GM21526 (cell line): ENCODE measurements around the gene ACTR5.
"Not testable (repeated sequence)": the region's sequence is repeated elsewhere in the genome, so short reads cannot be mapped to it uniquely, and the experiment has no call there.

Experiments used
- ATAC-seq: cut with Tn5 transposase; IDR thresholded peaks from one replicate; pipeline ENCODE4 v1.9.1; 2021; ENCODE audit warnings: moderate library complexity; ENCODE audit not compliant: unreplicated experiment, low FRiP score

The ACTR5 gene

DNA sequence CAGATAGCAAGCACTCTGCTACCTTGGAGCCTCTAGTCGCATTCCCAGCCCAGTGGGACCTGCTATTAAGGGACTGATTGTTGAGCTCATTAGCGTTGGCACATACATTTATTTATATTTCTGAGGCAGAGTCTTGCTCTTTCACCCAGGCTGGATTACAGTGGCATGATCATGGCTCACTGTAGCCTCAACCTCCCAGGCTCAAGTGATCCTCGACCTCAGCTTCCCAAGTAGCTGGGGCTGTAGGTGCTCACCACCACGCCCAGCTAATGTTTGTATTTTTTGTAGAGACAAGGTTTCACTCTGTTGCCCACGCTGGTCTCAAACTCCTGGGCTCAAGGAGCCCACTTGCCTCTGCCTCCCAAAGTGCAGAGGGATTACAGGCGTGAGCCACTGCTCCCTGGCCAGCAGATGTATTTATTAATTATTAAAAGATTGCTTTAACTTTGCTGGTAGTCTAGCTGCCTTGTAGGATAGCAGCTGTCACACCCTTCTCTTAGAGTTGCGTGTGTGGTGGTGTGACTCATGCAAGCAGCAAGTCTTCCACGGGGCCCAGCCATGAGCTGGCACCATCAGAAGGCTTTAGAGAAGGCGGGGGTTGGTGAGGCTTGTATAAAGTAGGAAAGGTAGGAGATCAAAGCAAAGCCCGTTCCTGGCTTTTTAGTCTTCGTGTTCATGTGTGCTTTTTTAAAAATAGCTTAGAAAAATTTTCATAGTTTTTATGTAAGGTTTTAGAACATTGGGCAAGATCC is 16.5 kb downstream of the ACTR5 start:
- ATAC-seq: no peak

DNA sequence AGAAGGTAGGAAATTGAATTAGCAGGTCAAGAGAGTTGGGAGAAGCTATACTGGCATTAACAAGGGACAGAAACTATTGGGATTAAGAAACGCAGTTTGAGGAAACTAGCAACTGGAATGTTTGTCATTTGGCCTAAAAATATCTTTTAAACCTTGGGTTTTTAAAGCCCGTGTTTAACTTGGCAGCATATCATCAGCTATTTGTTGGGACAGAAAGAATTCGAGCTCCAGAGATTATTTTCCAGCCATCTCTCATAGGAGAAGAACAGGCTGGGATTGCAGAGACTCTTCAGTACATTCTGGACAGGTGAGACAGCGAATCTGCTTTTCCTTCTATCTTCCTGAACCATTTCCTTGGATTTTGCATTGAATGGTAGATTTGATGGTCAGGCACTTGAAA is 17.8 kb downstream of the ACTR5 start:
- ATAC-seq: no peak

DNA sequence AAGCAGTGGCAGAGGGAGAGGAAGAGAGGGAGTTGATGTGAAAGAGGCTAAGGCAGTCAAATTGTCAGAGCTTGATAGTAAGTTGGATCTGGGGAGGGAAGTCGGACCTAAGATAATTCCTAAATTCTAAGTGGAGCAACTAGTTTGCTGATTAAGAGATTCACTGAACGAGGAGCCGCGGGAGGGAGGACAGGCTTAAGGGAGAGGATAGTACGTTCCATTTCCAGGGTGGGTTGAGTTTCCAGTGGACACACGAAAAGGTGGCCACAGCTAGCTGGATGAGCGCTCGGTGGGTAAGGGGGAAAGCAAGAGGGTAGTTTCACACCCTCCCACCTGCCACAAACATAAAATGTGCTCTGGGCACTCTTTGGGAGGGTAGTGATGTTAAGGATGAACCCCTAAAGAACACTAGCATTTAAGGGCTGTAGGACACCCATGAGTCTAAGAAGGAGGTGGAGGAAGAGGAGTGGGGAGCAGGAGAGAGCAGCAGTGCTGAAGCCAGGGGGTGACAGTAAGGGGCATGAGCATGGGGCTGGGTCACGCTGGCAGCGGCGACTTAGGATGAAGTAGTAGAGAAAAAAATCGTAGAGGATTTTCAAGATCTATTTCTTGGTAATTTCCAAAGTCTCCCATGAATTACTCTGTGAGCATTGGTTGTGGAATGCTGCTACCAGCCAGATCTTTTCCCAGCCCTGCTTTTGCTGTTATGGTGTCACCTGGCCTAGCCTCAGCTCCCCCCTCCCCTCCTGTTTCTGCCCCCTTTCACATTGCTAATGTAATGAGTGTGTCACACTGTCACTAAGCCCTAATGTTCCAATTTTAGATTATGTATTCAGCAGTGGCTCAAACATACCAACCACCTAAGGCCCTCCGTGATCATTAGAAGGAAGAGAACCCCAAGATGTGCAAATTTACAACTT is 21.4 kb downstream of the ACTR5 start:
- no peak for ATAC-seq

DNA sequence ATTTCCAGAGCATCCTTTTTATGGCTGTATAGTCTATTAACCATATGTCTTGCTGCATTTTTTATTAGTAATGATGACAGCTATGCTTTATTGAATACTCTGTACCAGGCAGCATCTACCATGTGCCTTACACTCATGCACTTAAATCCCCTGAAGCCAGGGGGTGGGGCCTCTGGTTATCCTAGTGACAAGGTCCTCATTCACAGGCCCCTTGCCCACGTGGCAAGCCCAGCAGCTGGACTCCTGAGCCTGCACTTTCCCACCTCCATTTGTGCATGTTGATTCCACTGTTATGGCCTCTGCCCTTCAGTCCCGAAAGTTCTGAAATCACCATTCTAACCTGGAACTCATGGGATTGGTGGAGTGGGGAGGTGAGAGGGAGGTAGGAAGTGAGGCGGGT is 22.3 kb downstream of the ACTR5 start:
- no peak for ATAC-seq

DNA sequence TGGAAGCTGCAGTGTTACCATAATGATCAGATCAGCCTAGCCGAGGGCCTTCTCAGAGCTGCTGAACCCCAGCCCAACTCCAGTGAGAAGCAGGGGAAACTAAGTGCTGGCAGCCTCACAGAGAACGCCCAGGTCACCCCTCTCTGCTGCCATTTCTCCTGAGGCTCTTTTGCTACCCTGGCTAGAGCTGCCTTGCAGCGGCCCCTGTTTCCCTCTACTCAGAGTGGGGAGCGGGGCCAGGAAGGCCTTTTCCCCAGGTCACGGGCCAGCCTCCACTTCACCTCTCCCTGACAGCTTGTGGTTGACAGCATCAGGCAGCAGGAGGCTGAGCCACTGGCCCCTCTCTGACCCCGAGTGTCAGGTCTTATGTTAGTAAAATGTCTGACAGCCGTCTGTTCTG is 22.7 kb downstream of the ACTR5 start:
- ATAC-seq: no peak

DNA sequence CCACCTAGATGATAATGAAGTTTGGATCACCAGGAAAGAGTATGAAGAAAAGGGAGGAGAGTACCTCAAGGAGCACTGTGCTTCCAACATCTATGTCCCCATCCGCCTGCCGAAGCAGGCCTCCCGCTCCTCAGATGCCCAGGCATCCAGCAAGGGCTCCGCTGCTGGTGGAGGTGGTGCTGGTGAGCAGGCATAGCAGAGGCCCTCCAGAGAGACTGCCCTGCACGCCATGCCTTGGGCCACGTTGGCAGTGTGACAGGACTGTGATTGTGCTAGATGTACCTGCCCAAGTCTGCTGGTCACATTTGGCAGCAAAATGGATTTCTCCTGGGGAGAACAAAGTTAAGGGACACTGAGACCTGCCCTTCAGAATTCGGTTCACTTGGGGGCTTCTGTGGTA is 23.4 kb downstream of the ACTR5 start:
- ATAC-seq: no peak

DNA sequence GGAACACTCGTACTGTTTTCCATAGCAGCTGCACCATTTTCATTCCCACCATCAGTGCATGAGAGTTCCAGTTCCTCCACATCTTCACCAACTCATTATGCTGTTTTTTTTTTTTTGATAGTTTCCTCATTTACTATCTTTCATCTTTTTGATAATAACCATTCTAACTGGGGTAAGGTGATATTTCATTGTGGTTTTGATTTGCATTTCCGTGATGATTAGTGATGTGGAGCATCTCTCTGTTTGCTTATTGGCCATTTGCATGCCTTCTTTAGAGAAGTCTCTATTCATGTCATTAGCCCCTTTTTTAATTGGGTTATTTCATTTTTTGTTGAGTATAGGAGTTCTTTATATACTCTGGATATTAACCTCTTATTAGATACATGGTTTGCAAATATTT is 25.9 kb downstream of the ACTR5 start:
- ATAC-seq: no peak

DNA sequence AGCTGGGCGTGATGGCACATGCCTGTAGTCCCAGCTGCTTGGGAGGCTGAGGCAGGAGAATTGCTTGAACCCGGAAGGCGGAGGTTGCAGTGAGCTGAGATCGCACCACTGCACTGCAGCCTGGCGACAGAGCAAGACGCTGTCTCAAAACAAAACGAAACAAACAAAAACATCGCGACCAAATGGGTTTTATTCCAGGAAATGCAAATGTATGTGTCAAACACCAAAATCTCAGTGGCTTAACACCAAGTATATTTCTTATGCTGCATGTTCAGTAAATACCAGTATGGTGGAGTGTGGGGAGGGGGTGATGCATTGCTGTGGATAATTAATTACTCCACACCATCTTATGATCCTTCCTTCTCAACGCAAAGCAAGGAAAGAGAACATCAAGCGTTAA is 28.1 kb downstream of the ACTR5 start:
- ATAC-seq: no peak

DNA sequence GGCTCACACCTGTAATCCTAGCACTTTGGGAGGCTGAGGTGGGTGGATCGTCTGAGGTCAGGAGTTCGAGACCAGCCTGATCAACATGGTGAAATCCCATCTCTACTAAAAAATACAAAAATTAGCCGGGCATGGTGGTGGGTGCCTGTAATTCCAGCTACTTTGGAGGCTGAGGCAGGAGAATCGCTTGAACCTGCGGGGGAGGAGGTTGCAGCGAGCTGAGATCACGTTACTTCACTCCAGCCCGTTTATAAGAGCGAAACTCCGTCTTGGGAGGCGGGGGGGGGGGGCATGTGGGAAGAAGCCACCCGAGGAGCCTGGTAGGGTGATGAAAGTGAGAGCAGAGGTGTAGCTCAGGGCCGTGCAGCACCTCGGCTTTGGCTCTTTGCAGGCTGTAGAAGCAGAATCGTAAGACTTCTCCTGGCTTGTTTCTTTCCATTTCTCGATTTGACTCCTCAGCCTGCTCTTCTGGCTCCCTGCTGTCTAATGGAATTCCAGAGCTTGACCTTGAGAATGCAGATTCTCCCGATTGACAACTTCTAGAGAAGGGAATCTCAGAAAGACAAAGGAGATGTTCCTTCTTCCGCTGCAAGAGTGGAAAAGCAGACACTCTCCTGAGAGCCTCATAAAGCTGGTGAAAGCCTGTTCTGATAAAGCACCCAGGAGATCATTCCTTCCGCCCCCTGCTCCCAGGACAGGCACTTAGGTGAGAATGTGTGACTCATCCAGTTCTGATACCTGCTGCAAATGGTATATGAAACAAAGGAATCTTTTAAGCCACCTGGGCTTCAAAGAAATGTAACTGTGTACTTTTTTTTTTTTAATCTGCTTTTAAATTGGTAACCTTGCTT is 31.2 kb downstream of the ACTR5 start:
- ATAC-seq: no peak

DNA sequence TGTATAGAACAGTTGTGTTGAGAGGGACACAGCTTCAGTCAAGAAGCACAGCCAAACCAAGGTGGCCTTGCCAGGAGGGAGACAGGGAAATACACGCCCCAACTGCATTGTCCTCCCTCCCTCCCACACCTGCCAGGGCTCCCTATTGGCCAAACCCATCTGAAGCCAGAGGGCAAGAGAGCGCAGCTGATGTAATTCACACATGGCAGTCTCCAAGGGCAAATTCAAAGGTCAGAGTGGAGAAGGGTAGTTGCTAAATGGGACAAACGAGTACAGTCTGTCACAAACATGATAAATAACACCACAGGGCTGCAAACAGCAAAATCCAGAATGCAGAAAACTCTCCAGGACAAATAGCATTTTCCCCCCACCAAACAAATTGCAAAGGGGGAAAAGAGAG is 34.0 kb downstream of the ACTR5 start:
- no peak for ATAC-seq

DNA sequence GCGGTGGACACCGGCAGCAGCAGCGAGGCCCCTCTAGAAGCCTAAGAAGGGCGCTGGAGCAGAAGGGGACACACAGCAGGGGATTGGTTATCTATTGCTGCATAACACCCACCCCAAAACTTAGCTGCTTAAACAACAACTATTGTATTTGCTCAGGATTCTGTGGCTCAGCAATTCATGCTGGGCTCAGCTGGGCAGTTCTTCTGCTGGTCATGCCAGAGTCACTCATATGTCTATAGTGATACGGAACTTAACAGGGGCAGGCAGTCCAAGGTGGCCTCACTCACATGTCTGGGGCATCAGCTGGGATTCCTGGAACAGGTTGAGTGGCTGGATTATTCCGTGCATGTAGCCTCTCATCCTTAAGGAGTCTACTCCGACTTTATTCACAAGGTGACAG is 39.6 kb downstream of the ACTR5 start:
- no peak for ATAC-seq

DNA sequence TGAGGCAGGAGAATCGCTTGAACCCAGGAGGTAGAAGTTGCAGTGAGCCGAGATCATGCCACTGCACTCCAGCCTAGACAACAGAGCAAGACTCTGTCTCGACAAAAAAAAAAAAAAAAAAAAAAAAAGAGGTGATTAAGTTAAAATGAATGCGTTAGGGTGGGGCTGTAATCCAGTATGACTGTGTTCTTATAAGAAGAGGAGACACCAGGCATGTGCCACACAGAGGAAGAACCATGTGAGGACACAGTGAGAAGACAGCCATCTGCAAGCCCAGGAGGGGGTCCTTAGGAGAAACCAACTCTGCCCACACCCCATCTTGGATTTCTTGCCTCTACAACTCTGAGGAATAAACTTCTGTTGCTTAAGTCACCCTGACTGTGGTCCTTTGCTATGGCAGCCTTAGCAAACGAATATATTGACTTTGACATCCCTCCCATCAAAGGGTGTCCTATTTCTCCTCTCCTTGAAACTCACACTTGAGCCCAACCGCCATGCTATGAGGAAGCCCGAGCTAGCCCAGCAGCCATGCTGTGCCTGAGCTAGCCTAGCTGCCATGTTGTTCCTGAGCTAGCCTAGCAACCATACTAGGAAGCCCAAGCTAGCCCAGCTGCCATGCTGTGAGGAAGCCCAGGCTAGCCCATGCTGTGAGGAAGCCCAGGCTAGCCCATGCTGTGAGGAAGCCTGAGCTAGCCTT is 41.4 kb downstream of the ACTR5 start:
- ATAC-seq: no peak

DNA sequence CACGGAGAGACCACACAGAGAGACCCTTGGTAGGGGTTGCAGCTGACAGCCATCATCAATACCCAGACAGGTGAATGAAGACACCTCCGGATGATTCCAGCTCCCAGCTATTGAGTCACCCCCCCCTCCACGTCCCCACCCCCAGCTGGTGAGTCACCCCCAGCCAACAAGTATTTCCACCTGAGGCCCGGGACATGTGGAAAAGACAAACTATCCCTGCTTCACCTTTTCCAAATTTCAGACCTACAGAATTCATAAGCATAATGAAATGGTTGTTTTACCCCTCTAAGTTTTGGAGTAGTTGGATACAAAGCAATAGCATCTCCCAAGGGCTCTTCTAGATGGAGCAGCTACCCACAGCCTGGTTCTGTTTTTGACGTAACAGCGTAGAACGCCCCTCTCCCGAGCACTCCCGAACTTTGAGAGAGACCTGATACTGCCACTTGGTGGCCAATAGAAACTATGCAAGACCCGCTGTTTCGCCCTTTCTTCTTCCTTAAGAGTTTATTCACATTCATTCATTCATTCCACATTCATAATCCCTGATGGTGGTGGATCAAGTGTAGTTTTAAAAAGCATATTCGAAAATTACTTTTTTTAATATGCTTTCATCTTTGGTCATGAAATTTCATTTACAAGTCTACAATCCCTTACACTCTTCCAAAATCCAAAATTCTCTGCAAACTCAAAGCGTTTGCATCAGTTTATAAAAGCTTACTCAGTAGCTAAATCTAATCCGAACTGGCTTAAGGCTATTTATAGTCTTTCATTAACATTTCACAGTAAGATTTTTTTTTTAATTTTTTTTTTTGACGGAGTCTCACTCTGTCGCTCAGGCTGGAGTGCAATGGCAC is 42.2 kb downstream of the ACTR5 start:
- ATAC-seq: no peak

DNA sequence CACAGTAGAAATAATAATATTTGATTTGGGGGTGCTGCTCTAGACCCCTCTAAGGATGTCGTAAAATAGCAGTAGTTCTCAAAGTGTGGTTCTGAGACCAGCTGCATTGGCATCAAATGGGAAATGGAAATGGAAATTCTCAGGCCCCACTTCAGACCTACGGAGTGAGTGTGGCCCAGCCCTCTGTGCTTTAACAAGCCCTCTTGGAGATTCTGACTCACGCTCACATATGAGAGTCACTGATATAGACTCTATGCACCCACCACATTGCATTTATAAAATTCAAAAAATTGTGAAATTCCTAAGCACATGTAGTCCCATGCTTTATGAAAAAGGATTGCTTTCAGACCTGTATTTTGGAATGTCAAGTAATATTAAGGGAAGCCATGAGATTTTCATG is 43.0 kb downstream of the ACTR5 start:
- ATAC-seq: no peak

DNA sequence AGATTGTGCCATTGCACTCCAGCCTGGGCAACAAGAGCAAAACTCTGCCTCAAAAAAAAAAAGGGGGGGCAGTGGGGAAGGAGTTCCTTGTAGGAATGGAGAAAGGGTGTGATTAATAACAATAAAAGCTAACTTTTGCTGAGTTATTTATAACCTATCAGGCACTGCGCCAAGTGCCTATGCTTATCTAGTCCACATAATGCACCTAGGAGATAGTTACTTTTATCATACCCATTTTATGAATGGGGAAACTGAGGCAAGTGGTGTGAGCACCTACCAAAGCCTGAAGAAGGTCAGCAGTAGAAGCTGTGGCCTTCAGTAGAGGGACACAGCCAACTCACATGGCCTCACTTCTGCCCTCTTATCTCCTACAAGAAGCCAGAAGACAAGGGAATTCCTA is 43.7 kb downstream of the ACTR5 start:
- no peak for ATAC-seq

DNA sequence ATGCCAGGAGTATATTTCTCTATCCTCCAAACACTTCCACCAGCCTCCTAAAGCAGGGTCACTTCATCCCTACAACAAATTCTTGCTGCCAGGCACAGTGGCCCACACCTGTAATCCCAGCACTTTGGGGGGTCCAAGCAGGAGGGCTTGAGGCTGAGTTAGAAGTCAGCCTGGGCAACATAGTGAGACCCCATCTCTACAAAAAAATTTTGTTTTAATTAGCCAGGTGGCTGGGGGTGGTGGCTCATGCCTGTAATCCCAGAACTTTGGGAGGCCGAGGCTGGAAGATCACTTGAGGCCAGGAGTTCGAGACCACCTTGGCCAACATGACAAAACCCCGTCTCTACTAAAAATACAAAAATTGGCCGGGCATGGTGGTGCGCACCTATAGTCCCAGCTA is 45.8 kb downstream of the ACTR5 start:
- not testable (repeated sequence) for ATAC-seq

DNA sequence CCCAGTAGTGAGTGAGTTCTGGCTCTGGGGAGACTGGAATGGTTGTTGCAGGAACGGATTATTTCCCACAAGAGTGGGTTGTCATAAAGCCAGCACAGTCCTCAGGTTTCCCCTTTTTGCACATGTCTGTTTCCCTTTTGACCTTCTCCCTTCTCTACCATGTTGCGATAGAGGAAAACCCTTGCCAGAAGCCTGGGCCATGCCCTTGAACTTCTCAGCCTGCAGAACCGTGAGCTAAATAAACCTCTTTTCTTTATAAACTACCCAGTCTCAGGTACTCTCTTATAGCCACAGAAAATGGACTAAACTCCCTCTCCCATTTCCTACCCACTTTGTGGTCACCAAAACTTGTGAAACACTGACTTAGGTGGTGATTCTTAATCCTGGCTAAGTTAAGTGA is 50.0 kb downstream of the ACTR5 start:
- no peak for ATAC-seq

DNA sequence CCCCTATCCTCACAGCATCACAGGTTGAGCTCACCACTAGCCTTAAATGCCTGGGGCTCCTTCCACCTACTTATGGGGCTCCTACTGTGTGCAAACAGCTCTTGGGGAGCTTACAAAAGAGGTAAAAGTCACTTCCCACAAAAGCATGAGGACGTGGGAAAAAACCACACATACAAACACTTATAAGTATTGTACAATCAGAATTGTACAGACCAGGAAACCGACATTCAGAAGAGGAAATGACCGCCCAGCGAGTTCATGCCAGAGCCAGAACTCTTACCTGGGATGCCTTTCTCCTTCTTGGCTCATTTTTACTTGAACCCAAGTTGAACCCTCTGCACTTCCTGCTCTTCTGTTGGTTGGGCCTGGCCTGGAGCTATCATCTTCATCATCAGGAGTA is 50.9 kb downstream of the ACTR5 start:
- no peak for ATAC-seq

DNA sequence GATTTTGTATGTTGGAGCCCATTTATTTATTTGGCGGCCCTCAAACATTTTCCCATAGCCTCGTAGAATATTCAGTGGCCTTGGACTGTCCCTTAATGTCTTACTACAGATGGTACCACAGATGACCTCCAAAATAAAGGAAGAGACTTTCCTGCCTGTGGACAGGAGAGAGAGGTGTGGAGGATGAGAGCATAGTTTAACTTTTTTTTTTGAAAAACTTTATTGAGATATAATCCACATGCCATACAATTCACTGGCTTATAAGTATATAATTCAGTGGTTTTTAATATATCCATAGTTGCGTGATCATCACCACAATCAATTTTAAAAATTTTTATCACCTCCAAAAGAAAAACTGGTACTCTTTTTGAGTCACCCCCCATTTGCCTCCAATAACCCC is 52.6 kb downstream of the ACTR5 start:
- no peak for ATAC-seq

DNA sequence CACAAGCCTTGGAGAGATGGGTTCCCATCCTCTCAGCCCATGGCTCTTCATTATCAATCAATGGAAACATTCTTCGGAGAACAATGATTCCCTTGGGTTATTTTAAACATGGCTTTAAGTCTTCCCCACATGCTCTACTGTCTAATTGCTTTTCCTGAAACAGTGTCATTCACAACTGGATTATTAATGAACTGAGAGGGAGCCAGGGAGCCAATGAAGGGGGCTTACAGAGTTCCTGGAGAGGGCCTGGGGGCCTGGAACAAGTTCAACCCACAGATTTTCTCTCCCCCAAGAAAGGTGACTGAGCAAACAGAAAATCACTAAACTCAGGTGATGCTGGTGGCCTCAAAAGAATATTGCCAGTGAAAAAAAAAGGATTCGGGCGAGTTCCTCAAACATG is 56.0 kb downstream of the ACTR5 start:
- ATAC-seq: no peak
